Tibial nerve (tissue), 3 donors: Measurements from ENCODE around the gene SH2B3.

ENCODE experiments used
- CTCF ChIP-seq, 5 experiments: fragments of 200-600 bp in 3 of 5; fragments of 450-650 bp in 2 of 5; sonication (generic) in 3 of 5; IDR thresholded peaks; one replicate each; pipeline ENCODE4 v1.5.1; 2016 to 2019; ENCODE audit warnings: antibody characterized with exemption in 5 of 5, mild to moderate bottlenecking in 3 of 5, moderate library complexity in 2 of 5
- POLR2A ChIP-seq, 2 donors: fragments of 450-650 bp; IDR thresholded peaks; one replicate each; pipeline ENCODE4 v1.6.1; 2017; ENCODE audit warnings: antibody characterized with exemption in 2 of 2, mild to moderate bottlenecking in 2 of 2, moderate library complexity in 2 of 2

GRCh38 chr12:111454311-111454710, 48.6 kb downstream of the SH2B3 start:
- no peak for TF ChIP-seq CTCF (IDR thresholded peaks at IDR 0.05)
- TF ChIP-seq POLR2A (IDR thresholded peaks at IDR 0.05), result no peak
